Measurements from ENCODE around the gene POU4F3. TPM values are rescaled to one million over a fixed set of nuclear protein-coding genes. Genes with fewer than 3 reads are reported as not detected.

The POU4F3 gene
- total RNA-seq, 1 experiment from 2014 or later = 0.15 TPM

DNA sequence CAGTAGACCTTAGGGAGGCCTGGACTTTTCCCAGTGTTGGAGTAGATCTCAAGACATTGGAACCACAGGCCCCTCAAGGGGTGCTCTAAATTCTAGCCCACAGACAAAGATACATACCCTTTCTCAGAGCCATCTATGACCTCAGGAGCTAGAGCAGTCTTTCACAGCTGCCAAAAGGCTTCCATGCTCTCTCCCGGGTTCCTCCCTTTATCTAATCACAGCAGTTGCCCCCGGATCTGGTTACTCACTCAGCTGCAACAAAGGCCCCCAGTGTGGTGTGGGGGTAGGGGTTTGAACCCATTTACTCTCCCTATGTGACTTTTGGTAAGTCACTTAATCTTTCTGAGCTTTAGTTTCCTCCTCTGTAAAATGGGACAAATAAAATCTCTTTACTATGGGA, 27.0 kb downstream of the POU4F3 start:
- peaks cover 8% of the 10 kb centered on the region for H3K27me3 ChIP-seq (ENCODE audit: insufficient read depth, low read length)
- no peaks in the 10 kb centered on the region for H3K79me2 ChIP-seq (ENCODE audit: insufficient read depth, low read length)
- DNase-seq (ENCODE audit: low read depth, low spot score) (no peak), ATAC-seq (no peak)
- H3K27ac ChIP-seq (ENCODE audit: low read depth, low read length) = no peak overlapping the region
- no peaks in the 10 kb centered on the region for H4K20me1 ChIP-seq (ENCODE audit: insufficient read depth)
- no peak overlapping the region for H3K9ac ChIP-seq (ENCODE audit: low read length)
- CTCF ChIA-PET = no interaction called here
- H3K9me2 ChIP-seq (ENCODE audit: insufficient read depth) = no peaks in the 10 kb centered on the region
- H2AFZ ChIP-seq (ENCODE audit: low read depth, low read length, poor library complexity, severe bottlenecking) = no peak overlapping the region
- BruUV-seq (replicated peaks) = no TSS peak
- no peak for TF ChIP-seq TCF7L2 (IDR thresholded peaks at IDR 0.05; ENCODE audit: borderline replicate concordance, extremely low read depth, insufficient read depth, insufficient read length)
- TF ChIP-seq EZH2phosphoT487 (IDR thresholded peaks at IDR 0.05; ENCODE audit: borderline replicate concordance) = no peak
- no peak for TF ChIP-seq POLR2AphosphoS5 (IDR thresholded peaks at IDR 0.05; ENCODE audit: low read depth, low read length)
- TF ChIP-seq FOSL1 (IDR thresholded peaks at IDR 0.05; ENCODE audit: low read depth) = no peak
- TF ChIP-seq JUND (IDR thresholded peaks at IDR 0.05) = no peak
- no peak for TF ChIP-seq SRF (IDR thresholded peaks at IDR 0.05; ENCODE audit: low read depth)
- TF ChIP-seq, protein P1, sequence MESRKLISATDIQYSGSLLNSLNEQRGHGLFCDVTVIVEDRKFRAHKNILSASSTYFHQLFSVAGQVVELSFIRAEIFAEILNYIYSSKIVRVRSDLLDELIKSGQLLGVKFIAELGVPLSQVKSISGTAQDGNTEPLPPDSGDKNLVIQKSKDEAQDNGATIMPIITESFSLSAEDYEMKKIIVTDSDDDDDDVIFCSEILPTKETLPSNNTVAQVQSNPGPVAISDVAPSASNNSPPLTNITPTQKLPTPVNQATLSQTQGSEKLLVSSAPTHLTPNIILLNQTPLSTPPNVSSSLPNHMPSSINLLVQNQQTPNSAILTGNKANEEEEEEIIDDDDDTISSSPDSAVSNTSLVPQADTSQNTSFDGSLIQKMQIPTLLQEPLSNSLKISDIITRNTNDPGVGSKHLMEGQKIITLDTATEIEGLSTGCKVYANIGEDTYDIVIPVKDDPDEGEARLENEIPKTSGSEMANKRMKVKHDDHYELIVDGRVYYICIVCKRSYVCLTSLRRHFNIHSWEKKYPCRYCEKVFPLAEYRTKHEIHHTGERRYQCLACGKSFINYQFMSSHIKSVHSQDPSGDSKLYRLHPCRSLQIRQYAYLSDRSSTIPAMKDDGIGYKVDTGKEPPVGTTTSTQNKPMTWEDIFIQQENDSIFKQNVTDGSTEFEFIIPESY (IDR thresholded peaks at IDR 0.05; ENCODE audit: extremely low read depth, insufficient replicate concordance, low read length) = no peak
- no peak for TF ChIP-seq SIN3A (IDR thresholded peaks at IDR 0.05; ENCODE audit: low read depth)
- TF ChIP-seq CBX3 (IDR thresholded peaks at IDR 0.05; ENCODE audit: low read depth) = no peak
- no peak for TF ChIP-seq POLR2A (IDR thresholded peaks at IDR 0.05; ENCODE audit: borderline replicate concordance, extremely low read depth, insufficient read depth, insufficient read length)
- TF ChIP-seq EGR1 (IDR thresholded peaks at IDR 0.05; ENCODE audit: low read depth) = no peak
- TF ChIP-seq SP1 (IDR thresholded peaks at IDR 0.05; ENCODE audit: low read depth) = no peak
- TF ChIP-seq, protein P2, sequence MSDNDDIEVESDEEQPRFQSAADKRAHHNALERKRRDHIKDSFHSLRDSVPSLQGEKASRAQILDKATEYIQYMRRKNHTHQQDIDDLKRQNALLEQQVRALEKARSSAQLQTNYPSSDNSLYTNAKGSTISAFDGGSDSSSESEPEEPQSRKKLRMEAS (IDR thresholded peaks at IDR 0.05) = no peak
- TF ChIP-seq YY1 (IDR thresholded peaks at IDR 0.05; ENCODE audit: extremely low read depth, insufficient replicate concordance, low read depth, low read length) = no peak
- no peak overlapping the region for H3K4me3 ChIP-seq (replicated peaks in 1 of 2; ENCODE audit: low read depth in 1 of 2, low read length in 2 of 2)
- H3K36me3 ChIP-seq (ENCODE audit: control insufficient read depth in 1 of 2, insufficient read depth in 2 of 2, low read length in 2 of 2) = no peaks in the 10 kb centered on the region
- RAD21 ChIA-PET (ENCODE audit: low non-redundant PET in 1 of 2, low total read pairs in 2 of 2, uncharacterized antibody in 2 of 2, unreplicated experiment in 2 of 2) = no interaction called here
- no peaks in the 10 kb centered on the region for H3K9me3 ChIP-seq (ENCODE audit: control insufficient read depth in 1 of 2, insufficient read depth in 1 of 2, low read depth in 1 of 2, low read length in 2 of 2)
- intact Hi-C loops (cut with micrococcal nuclease) = no loop called here
- no peak overlapping the region for H3K4me2 ChIP-seq (ENCODE audit: low read length)
- POLR2A ChIA-PET = no interaction called here
- H3K4me1 ChIP-seq (ENCODE audit: control insufficient read depth in 1 of 2, insufficient read depth in 2 of 2, low read length in 2 of 2) = no peaks in the 10 kb centered on the region
